K562 (cell line): Measurements from ENCODE around the gene BOLA3.

Experiments
- CTBP1 ChIP-seq: fragments of 450-650 bp; IDR thresholded peaks from 2 replicates; pipeline ENCODE4 v1.6.1; 2016; ENCODE audit warnings: borderline replicate concordance
- EGR1 ChIP-seq: fragments of 450-650 bp; conservative IDR thresholded peaks from 2 replicates; pipeline ENCODE4 v1.6.1; 2017; ENCODE audit warnings: mild to moderate bottlenecking
- EP300 ChIP-seq: IDR thresholded peaks from 2 replicates; pipeline ENCODE4 v1.6.1; 2012; ENCODE audit warnings: low read length, improper control_type of control experiment
- KDM2B ChIP-seq: fragments of 250-450 bp; sonication (Bioruptor Pico); IDR thresholded peaks from 2 replicates; pipeline ENCODE4 v1.8.0; 2021; ENCODE audit warnings: mild to moderate bottlenecking, moderate library complexity
- SP1 ChIP-seq: sonication (generic); formaldehyde crosslinking; IDR thresholded peaks from 2 replicates; pipeline ENCODE4 v1.8.1; 2022; ENCODE audit warnings: mild to moderate bottlenecking, missing genetic modification reagents
- ZFX ChIP-seq: sonication (generic); formaldehyde crosslinking; IDR thresholded peaks from 2 replicates; pipeline ENCODE4 v1.8.0; 2022; ENCODE audit warnings: mild to moderate bottlenecking, missing genetic modification reagents, moderate library complexity
- ZNF12 ChIP-seq: sonication (generic); formaldehyde crosslinking; IDR thresholded peaks from 2 replicates; pipeline ENCODE4 v1.4.0; 2020; ENCODE audit warnings: mild to moderate bottlenecking, missing genetic modification reagents
- TF ChIP-seq, protein P1 (sequence below): sonication (generic); formaldehyde crosslinking; IDR thresholded peaks from 2 replicates; pipeline ENCODE4 v1.8.0; 2022; ENCODE audit warnings: mild to moderate bottlenecking, missing genetic modification reagents
- TF ChIP-seq, protein P2 (sequence below), 3 experiments: IDR thresholded peaks in 2 of 3; conservative IDR thresholded peaks in 1 of 3; 2 replicates each; pipeline ENCODE4 v1.5.1; 2011 to 2012; ENCODE audit warnings: low read length in 3 of 3, mild to moderate bottlenecking in 3 of 3, control low read depth in 2 of 3, improper control_type of control experiment in 1 of 3, inconsistent platforms in 1 of 3, low read depth in 1 of 3, mixed read lengths in 1 of 3, moderate library complexity in 1 of 3; ENCODE audit not compliant: insufficient read depth in 2 of 3
- TF ChIP-seq, protein P3 (sequence below): IDR thresholded peaks from 2 replicates; pipeline ENCODE4 v1.6.1; 2011; ENCODE audit warnings: borderline replicate concordance, low read depth, mild to moderate bottlenecking, moderate library complexity, low read length; ENCODE audit not compliant: insufficient read depth, poor library complexity, severe bottlenecking
- TF ChIP-seq, protein P4 (sequence below): sonication (generic); formaldehyde crosslinking; IDR thresholded peaks from 2 replicates; pipeline ENCODE4 v1.8.0; 2023; ENCODE audit warnings: missing genetic modification reagents, mild to moderate bottlenecking, borderline replicate concordance

DNA sequence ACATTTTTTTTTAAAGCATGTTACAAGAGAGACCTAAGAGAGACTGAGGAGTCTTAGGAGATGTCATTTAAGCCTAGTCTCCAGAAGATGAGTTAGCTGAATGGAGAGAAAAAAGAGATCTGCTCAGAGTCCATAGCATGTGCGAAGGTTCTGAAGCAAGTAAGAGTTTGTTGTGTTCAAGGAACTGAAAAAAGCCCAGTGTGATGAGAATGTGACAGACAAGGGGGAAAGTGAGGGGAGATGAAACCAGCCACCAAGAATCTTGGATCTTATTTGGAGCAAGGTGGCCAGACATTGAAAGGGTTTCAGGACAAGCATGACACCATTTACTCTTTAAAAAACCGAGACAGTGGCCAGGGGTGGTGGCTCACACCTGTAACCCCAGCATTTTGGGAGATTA, 36.2 kb upstream of the BOLA3 start:
- TF ChIP-seq EGR1 = no peak
- no peak for TF ChIP-seq EP300
- no peak for TF ChIP-seq ZNF12 (CRISPR knock-in tag)
- TF ChIP-seq, protein P1, sequence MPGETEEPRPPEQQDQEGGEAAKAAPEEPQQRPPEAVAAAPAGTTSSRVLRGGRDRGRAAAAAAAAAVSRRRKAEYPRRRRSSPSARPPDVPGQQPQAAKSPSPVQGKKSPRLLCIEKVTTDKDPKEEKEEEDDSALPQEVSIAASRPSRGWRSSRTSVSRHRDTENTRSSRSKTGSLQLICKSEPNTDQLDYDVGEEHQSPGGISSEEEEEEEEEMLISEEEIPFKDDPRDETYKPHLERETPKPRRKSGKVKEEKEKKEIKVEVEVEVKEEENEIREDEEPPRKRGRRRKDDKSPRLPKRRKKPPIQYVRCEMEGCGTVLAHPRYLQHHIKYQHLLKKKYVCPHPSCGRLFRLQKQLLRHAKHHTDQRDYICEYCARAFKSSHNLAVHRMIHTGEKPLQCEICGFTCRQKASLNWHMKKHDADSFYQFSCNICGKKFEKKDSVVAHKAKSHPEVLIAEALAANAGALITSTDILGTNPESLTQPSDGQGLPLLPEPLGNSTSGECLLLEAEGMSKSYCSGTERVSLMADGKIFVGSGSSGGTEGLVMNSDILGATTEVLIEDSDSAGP (CRISPR knock-in tag) = no peak
- TF ChIP-seq, protein P2, sequence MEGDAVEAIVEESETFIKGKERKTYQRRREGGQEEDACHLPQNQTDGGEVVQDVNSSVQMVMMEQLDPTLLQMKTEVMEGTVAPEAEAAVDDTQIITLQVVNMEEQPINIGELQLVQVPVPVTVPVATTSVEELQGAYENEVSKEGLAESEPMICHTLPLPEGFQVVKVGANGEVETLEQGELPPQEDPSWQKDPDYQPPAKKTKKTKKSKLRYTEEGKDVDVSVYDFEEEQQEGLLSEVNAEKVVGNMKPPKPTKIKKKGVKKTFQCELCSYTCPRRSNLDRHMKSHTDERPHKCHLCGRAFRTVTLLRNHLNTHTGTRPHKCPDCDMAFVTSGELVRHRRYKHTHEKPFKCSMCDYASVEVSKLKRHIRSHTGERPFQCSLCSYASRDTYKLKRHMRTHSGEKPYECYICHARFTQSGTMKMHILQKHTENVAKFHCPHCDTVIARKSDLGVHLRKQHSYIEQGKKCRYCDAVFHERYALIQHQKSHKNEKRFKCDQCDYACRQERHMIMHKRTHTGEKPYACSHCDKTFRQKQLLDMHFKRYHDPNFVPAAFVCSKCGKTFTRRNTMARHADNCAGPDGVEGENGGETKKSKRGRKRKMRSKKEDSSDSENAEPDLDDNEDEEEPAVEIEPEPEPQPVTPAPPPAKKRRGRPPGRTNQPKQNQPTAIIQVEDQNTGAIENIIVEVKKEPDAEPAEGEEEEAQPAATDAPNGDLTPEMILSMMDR (IDR thresholded peaks at IDR 0.05 in 2 of 3, conservative IDR thresholded peaks at IDR 0.05 in 1 of 3; ENCODE audit: insufficient read depth in 2 of 3, low read depth in 1 of 3, low read length in 3 of 3) = no peak
- TF ChIP-seq CTBP1 = no peak
- TF ChIP-seq SP1 (CRISPR knock-in tag) = no peak
- TF ChIP-seq, protein P3, sequence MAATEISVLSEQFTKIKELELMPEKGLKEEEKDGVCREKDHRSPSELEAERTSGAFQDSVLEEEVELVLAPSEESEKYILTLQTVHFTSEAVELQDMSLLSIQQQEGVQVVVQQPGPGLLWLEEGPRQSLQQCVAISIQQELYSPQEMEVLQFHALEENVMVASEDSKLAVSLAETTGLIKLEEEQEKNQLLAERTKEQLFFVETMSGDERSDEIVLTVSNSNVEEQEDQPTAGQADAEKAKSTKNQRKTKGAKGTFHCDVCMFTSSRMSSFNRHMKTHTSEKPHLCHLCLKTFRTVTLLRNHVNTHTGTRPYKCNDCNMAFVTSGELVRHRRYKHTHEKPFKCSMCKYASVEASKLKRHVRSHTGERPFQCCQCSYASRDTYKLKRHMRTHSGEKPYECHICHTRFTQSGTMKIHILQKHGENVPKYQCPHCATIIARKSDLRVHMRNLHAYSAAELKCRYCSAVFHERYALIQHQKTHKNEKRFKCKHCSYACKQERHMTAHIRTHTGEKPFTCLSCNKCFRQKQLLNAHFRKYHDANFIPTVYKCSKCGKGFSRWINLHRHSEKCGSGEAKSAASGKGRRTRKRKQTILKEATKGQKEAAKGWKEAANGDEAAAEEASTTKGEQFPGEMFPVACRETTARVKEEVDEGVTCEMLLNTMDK = no peak
- TF ChIP-seq KDM2B (CRISPR knock-in tag) = no peak
- TF ChIP-seq ZFX (CRISPR knock-in tag) = no peak
- TF ChIP-seq, protein P4, sequence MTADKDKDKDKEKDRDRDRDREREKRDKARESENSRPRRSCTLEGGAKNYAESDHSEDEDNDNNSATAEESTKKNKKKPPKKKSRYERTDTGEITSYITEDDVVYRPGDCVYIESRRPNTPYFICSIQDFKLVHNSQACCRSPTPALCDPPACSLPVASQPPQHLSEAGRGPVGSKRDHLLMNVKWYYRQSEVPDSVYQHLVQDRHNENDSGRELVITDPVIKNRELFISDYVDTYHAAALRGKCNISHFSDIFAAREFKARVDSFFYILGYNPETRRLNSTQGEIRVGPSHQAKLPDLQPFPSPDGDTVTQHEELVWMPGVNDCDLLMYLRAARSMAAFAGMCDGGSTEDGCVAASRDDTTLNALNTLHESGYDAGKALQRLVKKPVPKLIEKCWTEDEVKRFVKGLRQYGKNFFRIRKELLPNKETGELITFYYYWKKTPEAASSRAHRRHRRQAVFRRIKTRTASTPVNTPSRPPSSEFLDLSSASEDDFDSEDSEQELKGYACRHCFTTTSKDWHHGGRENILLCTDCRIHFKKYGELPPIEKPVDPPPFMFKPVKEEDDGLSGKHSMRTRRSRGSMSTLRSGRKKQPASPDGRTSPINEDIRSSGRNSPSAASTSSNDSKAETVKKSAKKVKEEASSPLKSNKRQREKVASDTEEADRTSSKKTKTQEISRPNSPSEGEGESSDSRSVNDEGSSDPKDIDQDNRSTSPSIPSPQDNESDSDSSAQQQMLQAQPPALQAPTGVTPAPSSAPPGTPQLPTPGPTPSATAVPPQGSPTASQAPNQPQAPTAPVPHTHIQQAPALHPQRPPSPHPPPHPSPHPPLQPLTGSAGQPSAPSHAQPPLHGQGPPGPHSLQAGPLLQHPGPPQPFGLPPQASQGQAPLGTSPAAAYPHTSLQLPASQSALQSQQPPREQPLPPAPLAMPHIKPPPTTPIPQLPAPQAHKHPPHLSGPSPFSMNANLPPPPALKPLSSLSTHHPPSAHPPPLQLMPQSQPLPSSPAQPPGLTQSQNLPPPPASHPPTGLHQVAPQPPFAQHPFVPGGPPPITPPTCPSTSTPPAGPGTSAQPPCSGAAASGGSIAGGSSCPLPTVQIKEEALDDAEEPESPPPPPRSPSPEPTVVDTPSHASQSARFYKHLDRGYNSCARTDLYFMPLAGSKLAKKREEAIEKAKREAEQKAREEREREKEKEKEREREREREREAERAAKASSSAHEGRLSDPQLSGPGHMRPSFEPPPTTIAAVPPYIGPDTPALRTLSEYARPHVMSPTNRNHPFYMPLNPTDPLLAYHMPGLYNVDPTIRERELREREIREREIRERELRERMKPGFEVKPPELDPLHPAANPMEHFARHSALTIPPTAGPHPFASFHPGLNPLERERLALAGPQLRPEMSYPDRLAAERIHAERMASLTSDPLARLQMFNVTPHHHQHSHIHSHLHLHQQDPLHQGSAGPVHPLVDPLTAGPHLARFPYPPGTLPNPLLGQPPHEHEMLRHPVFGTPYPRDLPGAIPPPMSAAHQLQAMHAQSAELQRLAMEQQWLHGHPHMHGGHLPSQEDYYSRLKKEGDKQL (CRISPR knock-in tag) = no peak
